K562 (cell line): ENCODE measurements around the gene PDE11A. TPM values are rescaled to one million over a fixed set of nuclear protein-coding genes. Genes with fewer than 3 reads are reported as not detected.

Source experiments
- ATAC-seq: fragments of 200-7000 bp; cut with Tn5 transposase; 3 replicates; pipeline ENCODE4 v1.9.1; 2020; ENCODE audit warnings: moderate library complexity
- BruUV-seq: library from RNA; stranded (reverse); fragments of 400-500 nt; replicated peaks from 2 replicates; lab custom pipeline; 2021; lab: Mats Ljungman, UMichigan
- CTCF ChIA-PET: fragments of 300-600 bp; formaldehyde crosslinking; extraction: SDS; loops from one replicate; lab custom pipeline; 2021; ENCODE audit warnings: low intra/inter-chr PET ratio; lab: Yijun Ruan, JAX
- POLR2A ChIA-PET: fragments of 300-600, 350-650 bp; sonication (Branson Sonifier 250); formaldehyde crosslinking; extraction: SDS; loops from one replicate; lab custom pipeline; 2021; ENCODE audit warnings: antibody characterized with exemption, inconsistent platforms; lab: Yijun Ruan, JAX
- DNase-seq, 4 experiments: peaks; one replicate each; pipeline versions ENCODE4 v3.0.0 to v3.0.0-alpha.2; 2011 to 2018; ENCODE audit warnings: low spot score in 3 of 4, mixed read lengths in 3 of 4; ENCODE audit errors: extremely low read depth in 1 of 4
- FAIRE-seq: peaks from 2 replicates; lab custom pipeline; 2011; peaks lifted over from hg19 to GRCh38; lab: Jason Lieb, UNC
- H2AFZ ChIP-seq: 2 replicates; pipeline ENCODE4 v1.6.0; 2011; ENCODE audit warnings: low read depth, low read length, control low read depth, inconsistent platforms
- H3K27ac ChIP-seq: fragments of 200-600 bp; 3 replicates; pipeline ENCODE4 v1.8.0; 2011; ENCODE audit warnings: low read depth, mild to moderate bottlenecking, control low read depth, inconsistent platforms, low read length, moderate library complexity, mixed read lengths; ENCODE audit errors: extremely low read depth
- H3K27me3 ChIP-seq, 2 experiments: fragments of 300-600 bp in 1 of 2; 2 replicates in 1 of 2; 3 replicates in 1 of 2; pipeline versions ENCODE4 v1.6.0 to v1.8.0; 2011; ENCODE audit warnings: inconsistent platforms in 2 of 2, low read length in 2 of 2, mild to moderate bottlenecking in 1 of 2, mixed read lengths in 1 of 2, moderate library complexity in 1 of 2; ENCODE audit not compliant: control insufficient read depth in 2 of 2, insufficient read depth in 2 of 2
- H3K36me3 ChIP-seq: fragments of 300-600 bp; 3 replicates; pipeline ENCODE4 v1.8.0; 2011; ENCODE audit warnings: mild to moderate bottlenecking, low read length, inconsistent platforms; ENCODE audit not compliant: control insufficient read depth, insufficient read depth
- H3K4me1 ChIP-seq, 2 experiments: fragments of 200-600 bp in 1 of 2; replicated peaks in 1 of 2; 2 replicates in 1 of 2; 3 replicates in 1 of 2; pipeline versions ENCODE4 v1.5.1 to v1.8.0; 2011; ENCODE audit warnings: inconsistent platforms in 2 of 2, low read length in 2 of 2, mild to moderate bottlenecking in 1 of 2, mixed read lengths in 1 of 2, moderate library complexity in 1 of 2; ENCODE audit not compliant: control insufficient read depth in 2 of 2, insufficient read depth in 2 of 2
- H3K4me2 ChIP-seq: 2 replicates; pipeline ENCODE4 v1.6.1; 2011; ENCODE audit warnings: low read length, control low read depth, inconsistent platforms, mixed read lengths; ENCODE audit not compliant: insufficient read depth
- H3K4me3 ChIP-seq: fragments of 200-600 bp; sonication (generic), shearing (Covaris generic); 2 replicates; pipeline ENCODE4 v1.5.1; 2016; ENCODE audit warnings: control low read depth, inconsistent platforms
- H3K79me2 ChIP-seq: fragments of 200-600 bp; 3 replicates; pipeline ENCODE4 v1.8.0; 2011; ENCODE audit warnings: low read length, inconsistent platforms; ENCODE audit not compliant: control insufficient read depth, insufficient read depth
- H3K9ac ChIP-seq, 2 experiments: 2 replicates each; pipeline versions ENCODE4 v1.6.0 to v1.6.1; 2011; ENCODE audit warnings: low read depth in 2 of 2, low read length in 2 of 2, control low read depth in 1 of 2, inconsistent platforms in 1 of 2, mild to moderate bottlenecking in 1 of 2, mixed read lengths in 1 of 2; ENCODE audit not compliant: insufficient read depth in 1 of 2
- H3K9me1 ChIP-seq: one replicate; pipeline ENCODE4 v1.6.0; 2011; ENCODE audit warnings: inconsistent platforms, mild to moderate bottlenecking, low read length, moderate library complexity; ENCODE audit not compliant: control insufficient read depth, insufficient read depth
- H3K9me3 ChIP-seq: replicated peaks from 2 replicates; pipeline ENCODE4 v1.5.1; 2011; ENCODE audit warnings: low read depth, low read length, inconsistent platforms; ENCODE audit not compliant: control insufficient read depth, insufficient read depth
- H4K20me1 ChIP-seq: replicated peaks from 2 replicates; pipeline ENCODE4 v1.6.1; 2011; ENCODE audit warnings: low read length, inconsistent platforms, mixed read lengths; ENCODE audit not compliant: control insufficient read depth, insufficient read depth
- BRCA1 ChIP-seq, 2 experiments: fragments of 450-650 bp in 1 of 2; sonication (generic) in 1 of 2; formaldehyde crosslinking in 1 of 2; IDR thresholded peaks; 2 replicates each; pipeline versions ENCODE4 v1.5.0 to v1.6.1; 2017 to 2020; ENCODE audit warnings: mild to moderate bottlenecking in 1 of 2, missing genetic modification reagents in 1 of 2
- CHCHD3 ChIP-seq: fragments of 250-450 bp; sonication (Bioruptor Pico); IDR thresholded peaks from 2 replicates; pipeline ENCODE4 v2.1.2; 2022; ENCODE audit warnings: mild to moderate bottlenecking
- HDAC3 ChIP-seq: fragments of 450-650 bp; IDR thresholded peaks from 2 replicates; pipeline ENCODE4 v1.6.1; 2018; ENCODE audit warnings: borderline replicate concordance, mild to moderate bottlenecking, moderate library complexity; ENCODE audit not compliant: partially characterized antibody
- KLF10 ChIP-seq: fragments of 250-450 bp; sonication (Bioruptor Pico); IDR thresholded peaks from 2 replicates; pipeline ENCODE4 v1.6.1; 2021; ENCODE audit warnings: matching md5 sums
- NBN ChIP-seq: fragments of 450-650 bp; IDR thresholded peaks from 2 replicates; pipeline ENCODE4 v1.6.1; 2016; ENCODE audit warnings: low read depth, mild to moderate bottlenecking
- NFE2L1 ChIP-seq: fragments of 450-650 bp; IDR thresholded peaks from 2 replicates; pipeline ENCODE4 v1.6.1; 2016; ENCODE audit warnings: missing genetic modification characterization, low read depth, mild to moderate bottlenecking, missing compliant biosample characterization, moderate library complexity, borderline replicate concordance
- SNIP1 ChIP-seq: fragments of 450-650 bp; IDR thresholded peaks from 2 replicates; pipeline ENCODE4 v1.7.1; 2017; ENCODE audit warnings: low read depth, mild to moderate bottlenecking
- ZBTB26 ChIP-seq: fragments of 450-650 bp; formaldehyde crosslinking; IDR thresholded peaks from 2 replicates; pipeline ENCODE4 v1.4.0; 2022; ENCODE audit warnings: missing genetic modification characterization
- ZNF395 ChIP-seq: fragments of 200-800 bp; sonication (Bioruptor generic); IDR thresholded peaks from 2 replicates; pipeline ENCODE4 v1.6.1; 2017; ENCODE audit warnings: missing genetic modification characterization, missing compliant biosample characterization
- ZNF507 ChIP-seq: conservative IDR thresholded peaks from 2 replicates; pipeline ENCODE4 v1.6.1; 2017; ENCODE audit warnings: missing genetic modification characterization, missing compliant biosample characterization
- WGBS: fragments of 100-300 bp; shearing (Covaris generic); methylation state at CpG from one replicate; pipeline ENCODE4 v1.1.6; 2016; ENCODE audit warnings: low coverage, mixed read lengths; ENCODE audit not compliant: insufficient coverage; ENCODE audit errors: missing lambda C conversion rate; 5-methylcytosine and 5-hydroxymethylcytosine counted together
- in situ Hi-C: fragments of 300-500 bp; cut with MboI; formaldehyde crosslinking; loops from 4 replicates; pipeline ENCODE4 v1.15.0; 2018; ENCODE audit warnings: inconsistent platforms, mixed read lengths
- intact Hi-C: fragments of 100-400 bp; cut with micrococcal nuclease; formaldehyde crosslinking; loops from 2 replicates; pipeline ENCODE4 v1.14.2; 2022
- polyA plus RNA-seq, 8 experiments: library from polyadenylated mRNA; depleted of rRNA in 4 of 8; stranded (reverse) in 5 of 8; unstranded in 3 of 8; fragments of >200 nt; fragmentation: Nextera tagmentation in 2 of 8; fragmentation: Illumina TruSeq in 1 of 8; extraction: Ambion mirVana in 2 of 8; extraction: Trizol in 1 of 8; gene quantifications; 2 replicates each; pipeline versions ENCODE4 v1.2.1 to v1.2.3, GENCODE V29; 2011 to 2014; ENCODE audit warnings: inconsistent platforms in 1 of 8, missing spikeins in 1 of 8
- total RNA-seq, 7 experiments: library from RNA; depleted of rRNA in 6 of 7; stranded (reverse); fragments of >200 nt in 6 of 7; fragmentation: Illumina TruSeq in 2 of 7; extraction: Trizol in 2 of 7; gene quantifications; 2 replicates each; pipeline versions ENCODE4 v1.2.1 to v1.2.3, GENCODE V29; 2011 to 2021; ENCODE audit warnings: low replicate concordance in 1 of 7

The PDE11A gene
- total and polyA plus RNA-seq, 9 of the 15 experiments (the other 6 are each of a cell fraction or from before 2014, with no cell fraction given): 3.2 to 22.1 (median 5.7) TPM

GRCh38 chr2:177599139-177599688 lies 473.4 kb downstream of the PDE11A start (continued):
- TF ChIP-seq KLF10: no peak
- no peak for TF ChIP-seq ZNF507 (tag)
- TF ChIP-seq ZNF395: no peak

- intact Hi-C loops: no loop called here
- ChIA-PET POLR2A (interaction anchor here (1.1 to 1.6 kb wide), 2 partner anchors 13 to 44 kb away, joined by 3 to 4 read pairs; no protein-coding TSS in a partner anchor), CTCF (no interaction called here)
- Histone ChIP-seq H4K20me1 (no peaks in the 10 kb centered on the region), H3K79me2 (no peaks in the 10 kb centered on the region), H3K9me3 (no peaks in the 10 kb centered on the region), H3K4me1 (peaks cover 5% of the 10 kb centered on the region in 2 experiments; a peak in 2 of 5 replicates), H3K36me3 (no peaks in the 10 kb centered on the region), H3K9ac (no peak overlapping the region), H3K27ac (no peak overlapping the region), H3K4me2 (no peak overlapping the region), H3K4me3 (no peak overlapping the region), H3K9me1 (no peaks in the 10 kb centered on the region), H3K27me3 (no peaks in the 10 kb centered on the region), H2AFZ (no peak overlapping the region)
- no TSS peak for BruUV-seq
- DNase-seq: no peak
- no peak for ATAC-seq
- in situ Hi-C loops: loop anchor here (10.0 kb wide), 1 partner anchor 434 kb away; no protein-coding TSS in a partner anchor
- TF ChIP-seq NBN: no peak
- no peak for TF ChIP-seq ZBTB26
- no peak for TF ChIP-seq SNIP1
- no peak for TF ChIP-seq NFE2L1
- TF ChIP-seq HDAC3: no peak
- no peak for TF ChIP-seq CHCHD3 (CRISPR knock-in tag)
- no peak for TF ChIP-seq BRCA1 (IDR thresholded peaks at IDR 0.05)
- TF ChIP-seq BRCA1 (CRISPR knock-in tag; IDR thresholded peaks at IDR 0.05): no peak
- 42% methylated on average over 4 of the region's 4 CpGs for WGBS
- FAIRE-seq: no peak
Measured at GRCh38 chr2:177598326-177599138, 474.0 kb downstream of the PDE11A start.
